Right atrium auricular region (tissue), 2 donors: ENCODE results near the gene HSPG2. TPM values are rescaled to one million over a fixed set of nuclear protein-coding genes. Genes with fewer than 3 reads are reported as not detected.

ENCODE experiments used
- DNase-seq: peaks from one replicate; pipeline ENCODE4 v3.0.0-alpha.2; 2019; ENCODE audit warnings: low spot score
- H3K27ac ChIP-seq, 2 donors: fragments of 200-600 bp; sonication (generic); 1 replicate in 1 of 2; 2 replicates in 1 of 2; pipeline ENCODE4 v1.5.1; 2016 to 2019
- H3K27me3 ChIP-seq, 2 donors: fragments of 200-600 bp; sonication (generic); one replicate each; pipeline versions ENCODE4 v1.5.1 to v1.6.0; 2017 to 2019
- H3K36me3 ChIP-seq: fragments of 200-600 bp; sonication (generic); one replicate; pipeline ENCODE4 v1.5.1; 2016
- H3K4me1 ChIP-seq, 2 donors: fragments of 200-600 bp; sonication (generic); one replicate each; pipeline versions ENCODE4 v1.5.1 to v1.6.0; 2017 to 2019
- H3K4me3 ChIP-seq, 2 donors: fragments of 200-600 bp; sonication (generic); 1 replicate in 1 of 2; 2 replicates in 1 of 2; pipeline ENCODE4 v1.5.1; 2017 to 2019; ENCODE audit warnings: mild to moderate bottlenecking in 1 of 2, moderate library complexity in 1 of 2
- H3K9me3 ChIP-seq, 2 donors: fragments of 200-600 bp; sonication (generic); one replicate each; pipeline ENCODE4 v1.5.1; 2019
- total RNA-seq, 2 donors: library from RNA; depleted of rRNA; stranded (reverse); fragments of >200 nt; gene quantifications; one replicate each; pipeline ENCODE4 v1.1.0, GENCODE V29; 2016
- TF ChIP-seq, protein P1 (sequence below), 2 donors: fragments of 200-600 bp; sonication (generic); IDR thresholded peaks; one replicate each; pipeline ENCODE4 v1.5.1; 2019; ENCODE audit warnings: antibody characterized with exemption in 2 of 2

Gene HSPG2
- total RNA-seq, 2 donors from 2014 or later: 424 to 557 TPM

DNA sequence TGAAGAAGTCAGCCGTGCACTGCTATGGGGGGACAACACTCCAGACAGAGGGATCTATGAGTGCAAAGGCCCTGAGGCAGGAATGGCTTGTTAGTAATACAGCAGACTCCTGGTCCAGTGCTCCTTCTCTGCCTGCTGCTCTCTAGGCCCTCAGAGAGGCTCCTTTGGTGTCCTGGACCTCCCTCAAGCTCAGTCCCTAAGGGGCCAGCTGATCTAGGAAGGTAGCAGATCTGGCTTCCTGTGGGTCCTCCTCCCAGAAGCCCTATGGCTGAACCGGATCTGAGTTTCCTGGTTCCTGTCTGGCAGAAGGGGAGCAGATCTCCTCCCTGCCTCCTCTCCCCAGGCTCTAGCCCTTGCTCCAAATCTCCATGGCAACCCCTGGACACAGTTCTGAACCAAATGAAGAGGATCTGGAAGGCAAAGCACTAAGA lies 125.2 kb downstream of the HSPG2 start, which contains the start of gene LDLRAD2:
TSS of gene LDLRAD2 (plus strand) at position 391 of the 431 bp plus-strand sequence. CDS start 187 bp downstream, outside the sequence.
- TF ChIP-seq, protein P1, sequence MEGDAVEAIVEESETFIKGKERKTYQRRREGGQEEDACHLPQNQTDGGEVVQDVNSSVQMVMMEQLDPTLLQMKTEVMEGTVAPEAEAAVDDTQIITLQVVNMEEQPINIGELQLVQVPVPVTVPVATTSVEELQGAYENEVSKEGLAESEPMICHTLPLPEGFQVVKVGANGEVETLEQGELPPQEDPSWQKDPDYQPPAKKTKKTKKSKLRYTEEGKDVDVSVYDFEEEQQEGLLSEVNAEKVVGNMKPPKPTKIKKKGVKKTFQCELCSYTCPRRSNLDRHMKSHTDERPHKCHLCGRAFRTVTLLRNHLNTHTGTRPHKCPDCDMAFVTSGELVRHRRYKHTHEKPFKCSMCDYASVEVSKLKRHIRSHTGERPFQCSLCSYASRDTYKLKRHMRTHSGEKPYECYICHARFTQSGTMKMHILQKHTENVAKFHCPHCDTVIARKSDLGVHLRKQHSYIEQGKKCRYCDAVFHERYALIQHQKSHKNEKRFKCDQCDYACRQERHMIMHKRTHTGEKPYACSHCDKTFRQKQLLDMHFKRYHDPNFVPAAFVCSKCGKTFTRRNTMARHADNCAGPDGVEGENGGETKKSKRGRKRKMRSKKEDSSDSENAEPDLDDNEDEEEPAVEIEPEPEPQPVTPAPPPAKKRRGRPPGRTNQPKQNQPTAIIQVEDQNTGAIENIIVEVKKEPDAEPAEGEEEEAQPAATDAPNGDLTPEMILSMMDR (IDR thresholded peaks at IDR 0.05): no peak
- Histone ChIP-seq H3K4me3 (no peak within 1 kb of the TSS), H3K27me3 (no peaks in the 10 kb centered on the region), H3K36me3 (no peaks in the 10 kb centered on the region), H3K27ac (no peak within 1 kb of the TSS), H3K4me1 (peaks cover 0 to 7% of the 10 kb centered on the region in 2 donors), H3K9me3 (no peaks in the 10 kb centered on the region)
- no peak for DNase-seq

GRCh38 chr1:21804536-21804935 lies 132.6 kb downstream of the HSPG2 start:
- Histone ChIP-seq H3K27me3 (no peaks in the 10 kb centered on the region), H3K9me3 (no peaks in the 10 kb centered on the region), H3K27ac (no peak overlapping the region), H3K4me1 (no peaks in the 10 kb centered on the region), H3K36me3 (no peaks in the 10 kb centered on the region), H3K4me3 (no peak overlapping the region)
- TF ChIP-seq, protein P1 (IDR thresholded peaks at IDR 0.05): no peak
- DNase-seq: no peak

DNA sequence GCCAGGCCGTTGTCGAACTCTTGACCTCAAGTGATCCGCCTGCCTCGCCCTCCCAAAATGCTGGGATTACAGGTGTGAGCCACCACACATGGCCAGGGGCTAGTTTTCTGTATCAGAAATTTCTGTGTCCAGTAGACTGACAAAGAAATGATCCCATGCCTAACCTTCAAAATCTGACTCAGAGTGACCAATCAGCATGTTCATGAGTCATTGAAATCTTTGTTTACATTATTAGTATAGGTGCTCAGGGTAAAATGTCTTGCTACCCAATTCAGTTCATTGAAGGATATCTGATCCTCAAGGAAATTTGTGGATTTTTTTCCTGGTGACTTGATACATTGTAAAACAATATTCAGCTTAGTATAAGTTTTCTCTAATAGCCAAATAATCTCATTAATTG lies 136.0 kb downstream of the HSPG2 start:
- H3K4me1 ChIP-seq: no peaks in the 10 kb centered on the region
- H3K27me3 ChIP-seq: no peaks in the 10 kb centered on the region
- TF ChIP-seq, protein P1 (IDR thresholded peaks at IDR 0.05): no peak
- no peak for DNase-seq
- no peak overlapping the region for H3K4me3 ChIP-seq
- no peak overlapping the region for H3K27ac ChIP-seq
- no peaks in the 10 kb centered on the region for H3K9me3 ChIP-seq
- H3K36me3 ChIP-seq: no peaks in the 10 kb centered on the region

DNA sequence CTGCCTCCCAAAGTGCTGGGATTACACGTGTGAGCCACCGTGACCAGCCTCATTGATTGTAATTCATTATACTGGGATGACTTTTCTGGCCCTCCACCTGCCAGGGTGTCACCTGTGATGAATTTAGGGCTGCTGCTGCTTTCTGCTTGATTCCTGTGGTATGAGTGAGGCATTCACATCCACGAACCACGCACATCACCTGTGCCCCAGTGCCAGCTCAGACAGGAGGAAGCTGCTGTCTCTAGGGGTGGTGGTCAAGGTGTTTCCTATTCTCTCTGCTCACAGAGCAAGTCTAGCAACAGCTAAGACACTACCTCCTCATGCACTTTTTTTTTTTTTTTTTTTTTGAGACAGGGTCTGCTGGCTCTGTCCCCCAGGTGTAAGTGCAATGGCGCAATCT lies 137.4 kb downstream of the HSPG2 start:
- no peak overlapping the region for H3K4me3 ChIP-seq
- H3K27me3 ChIP-seq: no peaks in the 10 kb centered on the region
- no peaks in the 10 kb centered on the region for H3K36me3 ChIP-seq
- no peaks in the 10 kb centered on the region for H3K4me1 ChIP-seq
- peaks cover 0 to 5% of the 10 kb centered on the region in 2 donors for H3K9me3 ChIP-seq
- no peak overlapping the region for H3K27ac ChIP-seq
- DNase-seq: no peak
- TF ChIP-seq, protein P1 (IDR thresholded peaks at IDR 0.05): no peak

DNA sequence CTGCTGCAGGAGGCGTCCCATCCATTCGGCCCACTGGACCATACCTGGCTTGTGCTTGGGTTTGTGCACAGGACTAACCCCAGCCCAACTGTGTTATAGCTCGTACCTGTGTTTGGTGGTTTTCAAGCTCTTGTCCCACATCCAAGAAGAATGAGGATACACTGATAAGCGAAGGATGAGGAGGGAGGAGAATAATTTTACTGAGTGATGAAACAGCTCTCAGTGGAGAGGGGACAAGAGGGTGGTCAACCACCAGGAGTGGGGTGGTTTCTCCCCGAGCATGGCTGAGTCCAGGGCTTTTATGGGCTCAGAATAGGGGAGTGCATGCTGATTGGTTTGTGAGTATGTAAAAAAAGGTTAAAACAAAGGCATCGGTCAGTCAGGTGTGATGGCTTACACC lies 142.0 kb downstream of the HSPG2 start:
- DNase-seq: no peak
- no peak overlapping the region for H3K27ac ChIP-seq
- TF ChIP-seq, protein P1 (IDR thresholded peaks at IDR 0.05): no peak

GRCh38 chr1:21794656-21795055 lies 142.5 kb downstream of the HSPG2 start:
- Histone ChIP-seq H3K4me3 (no peak overlapping the region), H3K9me3 (peaks cover 0 to 9% of the 10 kb centered on the region in 2 donors), H3K36me3 (no peaks in the 10 kb centered on the region), H3K27me3 (no peaks in the 10 kb centered on the region), H3K4me1 (no peaks in the 10 kb centered on the region), H3K27ac (no peak overlapping the region)
- no peak for DNase-seq
- TF ChIP-seq, protein P1 (IDR thresholded peaks at IDR 0.05): no peak

More for the DNA sequence above, 142.0 kb downstream of the HSPG2 start:
- Histone ChIP-seq H3K9me3 (peaks cover 0 to 9% of the 10 kb centered on the region in 2 donors), H3K27me3 (no peaks in the 10 kb centered on the region), H3K4me1 (no peaks in the 10 kb centered on the region), H3K36me3 (no peaks in the 10 kb centered on the region), H3K4me3 (no peak overlapping the region)
